ENCODE measurements around the gene SETD1B.

SETD1B gene

DNA sequence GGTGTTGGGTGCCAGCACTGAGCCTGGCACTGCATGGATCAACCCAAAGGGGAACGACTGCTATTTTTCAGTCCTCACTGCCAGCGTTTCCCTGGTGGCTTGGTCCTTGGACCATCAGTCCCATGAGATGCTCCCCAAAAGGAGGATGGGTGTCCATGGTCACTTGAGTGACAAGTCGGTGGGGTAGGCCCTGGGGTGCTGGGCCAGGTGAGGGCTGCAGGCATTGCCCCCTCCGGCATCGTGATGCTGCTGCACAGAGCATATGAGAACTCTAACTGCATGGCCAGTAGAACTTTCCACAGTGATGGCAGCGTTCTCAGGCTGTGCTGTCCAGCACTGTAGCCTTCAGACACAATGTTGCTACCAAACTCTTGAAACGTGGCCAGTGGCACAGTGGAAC, 16.2 kb downstream of the SETD1B start:
- H3K4me3 ChIP-seq (ENCODE audit: low read depth, low read length) = no peak overlapping the region
- TF ChIP-seq, protein P1, sequence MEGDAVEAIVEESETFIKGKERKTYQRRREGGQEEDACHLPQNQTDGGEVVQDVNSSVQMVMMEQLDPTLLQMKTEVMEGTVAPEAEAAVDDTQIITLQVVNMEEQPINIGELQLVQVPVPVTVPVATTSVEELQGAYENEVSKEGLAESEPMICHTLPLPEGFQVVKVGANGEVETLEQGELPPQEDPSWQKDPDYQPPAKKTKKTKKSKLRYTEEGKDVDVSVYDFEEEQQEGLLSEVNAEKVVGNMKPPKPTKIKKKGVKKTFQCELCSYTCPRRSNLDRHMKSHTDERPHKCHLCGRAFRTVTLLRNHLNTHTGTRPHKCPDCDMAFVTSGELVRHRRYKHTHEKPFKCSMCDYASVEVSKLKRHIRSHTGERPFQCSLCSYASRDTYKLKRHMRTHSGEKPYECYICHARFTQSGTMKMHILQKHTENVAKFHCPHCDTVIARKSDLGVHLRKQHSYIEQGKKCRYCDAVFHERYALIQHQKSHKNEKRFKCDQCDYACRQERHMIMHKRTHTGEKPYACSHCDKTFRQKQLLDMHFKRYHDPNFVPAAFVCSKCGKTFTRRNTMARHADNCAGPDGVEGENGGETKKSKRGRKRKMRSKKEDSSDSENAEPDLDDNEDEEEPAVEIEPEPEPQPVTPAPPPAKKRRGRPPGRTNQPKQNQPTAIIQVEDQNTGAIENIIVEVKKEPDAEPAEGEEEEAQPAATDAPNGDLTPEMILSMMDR (IDR thresholded peaks at IDR 0.05; ENCODE audit: low read depth, low read length) = no peak
- DNase-seq (ENCODE audit: low read depth, low spot score) = no peak
- in situ Hi-C loops (cut with HindIII; ENCODE audit: low sequenced_read_pairs) = no loop called here

DNA sequence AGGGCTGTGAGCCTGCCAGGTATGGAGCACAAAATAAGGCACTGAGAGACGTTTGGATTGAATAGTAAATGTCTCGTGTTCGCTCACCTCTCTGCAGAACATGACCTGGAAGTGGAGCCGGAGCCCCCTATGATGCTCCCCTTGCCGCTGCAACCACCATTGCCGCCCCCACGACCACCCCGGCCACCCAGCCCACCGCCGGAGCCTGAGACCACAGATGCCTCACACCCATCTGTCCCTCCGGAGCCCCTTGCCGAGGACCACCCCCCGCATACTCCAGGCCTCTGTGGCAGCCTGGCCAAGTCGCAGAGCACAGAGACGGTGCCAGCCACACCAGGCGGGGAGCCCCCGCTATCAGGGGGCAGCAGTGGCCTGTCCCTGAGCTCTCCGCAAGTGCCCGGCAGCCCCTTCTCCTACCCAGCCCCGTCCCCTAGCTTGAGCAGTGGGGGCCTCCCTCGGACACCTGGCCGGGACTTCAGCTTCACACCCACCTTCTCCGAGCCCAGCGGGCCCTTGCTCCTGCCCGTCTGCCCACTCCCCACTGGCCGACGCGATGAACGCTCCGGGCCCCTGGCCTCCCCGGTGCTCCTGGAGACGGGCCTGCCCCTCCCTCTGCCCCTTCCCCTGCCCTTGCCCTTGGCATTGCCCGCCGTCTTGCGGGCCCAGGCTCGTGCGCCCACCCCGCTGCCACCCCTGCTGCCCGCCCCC, 18.7 kb downstream of the SETD1B start:
- no peak for DNase-seq (ENCODE audit: low read depth, low spot score)
- in situ Hi-C loops (cut with HindIII; ENCODE audit: low sequenced_read_pairs) = no loop called here
- no peak overlapping the region for H3K4me3 ChIP-seq (ENCODE audit: low read depth, low read length)
- TF ChIP-seq, protein P1 (IDR thresholded peaks at IDR 0.05; ENCODE audit: low read depth, low read length) = no peak

DNA sequence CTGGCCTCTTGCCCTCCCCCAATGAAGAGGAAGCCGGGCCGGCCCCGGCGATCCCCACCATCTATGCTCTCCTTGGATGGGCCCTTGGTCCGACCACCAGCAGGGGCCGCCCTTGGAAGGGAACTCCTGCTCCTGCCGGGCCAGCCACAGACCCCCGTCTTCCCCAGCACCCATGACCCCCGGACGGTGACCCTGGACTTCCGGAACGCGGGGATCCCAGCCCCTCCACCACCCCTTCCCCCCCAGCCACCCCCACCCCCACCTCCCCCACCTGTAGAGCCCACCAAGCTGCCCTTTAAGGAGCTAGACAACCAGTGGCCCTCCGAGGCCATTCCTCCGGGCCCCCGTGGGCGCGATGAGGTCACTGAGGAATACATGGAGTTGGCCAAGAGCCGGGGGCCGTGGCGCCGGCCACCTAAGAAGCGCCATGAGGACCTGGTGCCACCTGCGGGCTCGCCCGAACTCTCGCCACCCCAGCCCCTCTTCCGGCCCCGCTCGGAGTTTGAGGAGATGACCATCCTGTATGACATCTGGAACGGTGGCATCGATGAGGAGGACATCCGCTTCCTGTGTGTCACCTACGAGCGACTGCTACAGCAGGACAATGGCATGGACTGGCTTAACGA, 19.4 kb downstream of the SETD1B start:
- DNase-seq (ENCODE audit: low read depth, low spot score) = no peak
- in situ Hi-C loops (cut with HindIII; ENCODE audit: low sequenced_read_pairs) = no loop called here
- TF ChIP-seq, protein P1 (IDR thresholded peaks at IDR 0.05; ENCODE audit: low read depth, low read length) = peak; percentile 26
- H3K4me3 ChIP-seq (ENCODE audit: low read depth, low read length) = no peak overlapping the region

DNA sequence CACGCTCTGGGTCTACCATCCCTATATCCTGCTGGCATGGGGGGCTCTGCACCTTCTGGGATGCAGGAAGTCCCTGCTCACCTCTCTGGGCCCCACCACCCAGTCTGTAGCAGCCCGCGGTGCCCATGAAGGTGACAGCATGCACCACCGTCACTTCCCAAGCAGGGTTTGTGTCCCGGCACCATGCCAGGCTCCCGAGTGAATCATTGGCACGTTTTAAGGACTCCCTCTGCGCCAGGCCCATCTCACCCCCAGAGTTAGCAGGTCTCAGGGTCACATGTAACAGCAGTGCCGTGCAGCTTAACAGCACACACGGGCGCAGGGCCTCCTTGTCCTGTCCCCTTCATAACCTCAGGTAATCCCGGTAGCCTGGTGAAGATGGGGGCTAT, 19.9 kb downstream of the SETD1B start:
- DNase-seq (ENCODE audit: low read depth, low spot score) = no peak
- H3K4me3 ChIP-seq (ENCODE audit: low read depth, low read length) = no peak overlapping the region
- TF ChIP-seq, protein P1 (IDR thresholded peaks at IDR 0.05; ENCODE audit: low read depth, low read length) = no peak
- in situ Hi-C loops (cut with HindIII; ENCODE audit: low sequenced_read_pairs) = no loop called here

DNA sequence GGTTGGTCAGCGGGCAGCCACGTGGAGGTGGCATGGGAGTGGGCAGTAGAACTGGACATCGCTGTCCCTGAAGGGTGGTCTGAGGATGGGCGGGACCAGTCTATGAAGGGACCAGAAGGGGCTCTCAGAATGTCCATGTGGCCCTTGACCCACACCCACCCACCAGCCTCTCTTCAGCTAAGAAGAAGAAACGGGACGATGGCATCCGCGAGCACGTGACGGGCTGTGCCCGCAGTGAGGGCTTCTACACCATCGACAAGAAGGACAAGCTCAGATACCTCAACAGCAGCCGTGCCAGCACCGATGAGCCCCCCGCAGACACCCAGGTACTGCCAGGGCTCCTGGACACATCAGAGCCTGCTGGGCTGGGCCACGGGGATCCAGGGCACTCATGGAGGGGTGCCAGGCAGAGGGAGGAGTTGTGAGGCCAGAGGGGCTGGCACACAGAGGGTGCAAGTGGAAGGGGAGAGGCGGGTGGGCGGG, 21.3 kb downstream of the SETD1B start:
- TF ChIP-seq, protein P1 (IDR thresholded peaks at IDR 0.05; ENCODE audit: low read depth, low read length) = no peak
- in situ Hi-C loops (cut with HindIII; ENCODE audit: low sequenced_read_pairs) = no loop called here
- no peak overlapping the region for H3K4me3 ChIP-seq (ENCODE audit: low read depth, low read length)
- DNase-seq (ENCODE audit: low read depth, low spot score) = no peak

DNA sequence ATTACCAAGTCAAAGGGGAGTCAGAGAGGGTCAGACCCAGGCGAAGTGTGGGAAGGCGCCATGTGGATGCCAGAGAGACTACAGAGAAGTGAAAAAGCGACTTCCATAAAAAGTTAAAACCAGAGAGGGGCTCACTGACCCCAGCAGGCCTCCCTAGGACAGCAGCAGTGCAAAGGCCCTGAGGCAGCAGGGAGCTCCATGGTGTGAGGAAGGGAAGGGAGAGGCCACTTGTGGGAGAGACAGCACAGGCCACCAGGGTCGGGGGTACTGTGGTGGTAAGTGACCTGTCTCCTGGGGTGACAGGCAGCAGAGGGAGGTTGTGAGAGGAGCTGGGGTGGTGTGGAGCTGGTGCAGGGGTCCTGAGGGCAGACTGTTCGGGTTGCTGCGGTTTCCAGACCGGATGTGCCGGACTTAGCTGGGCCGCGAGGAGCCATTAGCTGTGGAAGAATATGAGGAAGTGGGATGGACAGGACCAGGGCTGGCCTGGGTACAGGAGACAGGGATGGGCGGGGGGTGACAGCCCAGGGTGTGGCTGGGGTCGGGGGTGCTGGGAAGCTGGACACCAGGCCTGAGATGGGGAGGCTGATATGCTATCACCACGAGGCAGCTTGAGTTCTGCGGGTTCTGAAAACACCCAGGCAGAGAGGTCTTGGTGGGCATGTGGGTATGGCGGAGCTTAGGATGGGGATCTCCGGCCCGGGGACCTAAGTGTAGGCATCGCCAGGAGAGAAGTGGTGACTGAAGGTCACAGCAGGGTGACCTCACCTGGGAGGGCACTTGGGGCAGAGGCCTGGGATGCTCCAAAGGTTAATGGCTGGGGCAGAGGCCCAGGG, 22.7 kb downstream of the SETD1B start:
- no peak for DNase-seq (ENCODE audit: low read depth, low spot score)
- in situ Hi-C loops (cut with HindIII; ENCODE audit: low sequenced_read_pairs) = no loop called here
- TF ChIP-seq, protein P1 (IDR thresholded peaks at IDR 0.05; ENCODE audit: low read depth, low read length) = no peak
- no peak overlapping the region for H3K4me3 ChIP-seq (ENCODE audit: low read depth, low read length)
